ENCODE data around the gene DCXR. TPM values are rescaled to one million over a fixed set of nuclear protein-coding genes. Genes with fewer than 3 reads are reported as not detected.

The DCXR gene
- total RNA-seq, 1 experiment from 2014 or later: 306 TPM

DNA sequence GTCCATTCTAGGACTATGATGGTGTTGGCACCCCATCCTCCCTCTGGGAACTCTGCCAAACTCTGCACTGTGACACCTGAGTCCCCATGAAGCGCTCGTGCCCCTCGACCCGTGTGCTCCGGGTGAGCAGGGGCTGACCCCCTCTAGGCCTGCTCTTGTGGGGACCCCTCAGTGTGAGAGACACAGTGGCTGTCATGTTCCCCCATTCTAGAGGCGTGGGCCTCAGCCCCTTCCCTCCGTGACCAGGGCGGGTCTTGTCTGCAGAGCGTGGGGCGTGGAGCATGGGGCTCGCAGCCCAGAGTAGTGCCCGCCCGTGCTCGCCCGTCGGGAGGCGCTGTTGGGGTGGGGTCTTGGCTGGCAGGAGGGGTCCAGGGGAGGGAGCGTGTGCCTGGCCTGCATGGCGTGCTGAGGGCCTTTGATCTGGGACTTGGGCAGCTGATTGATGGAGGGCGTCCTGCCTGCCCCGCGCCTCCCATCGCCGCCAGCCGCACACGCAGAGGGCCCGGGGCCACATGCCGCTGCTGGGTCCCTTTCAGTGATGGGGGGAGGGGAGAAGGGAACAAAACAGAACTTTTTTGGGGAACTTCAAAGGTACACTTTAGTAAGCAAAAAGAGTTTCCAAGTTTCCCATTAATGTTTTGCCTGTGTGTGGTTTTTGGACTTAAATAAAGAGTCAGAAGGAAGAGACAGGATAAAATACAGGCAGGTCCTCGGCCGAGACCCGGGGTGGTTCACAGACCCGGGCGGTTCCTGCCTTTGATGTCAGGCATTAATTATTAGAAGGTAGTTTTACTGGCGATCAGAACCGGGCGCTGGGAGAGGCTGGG, 37.3 kb downstream of the DCXR start (continued):
- no peak for TF ChIP-seq CBX3 (IDR thresholded peaks at IDR 0.05; ENCODE audit: low read depth)

DNA sequence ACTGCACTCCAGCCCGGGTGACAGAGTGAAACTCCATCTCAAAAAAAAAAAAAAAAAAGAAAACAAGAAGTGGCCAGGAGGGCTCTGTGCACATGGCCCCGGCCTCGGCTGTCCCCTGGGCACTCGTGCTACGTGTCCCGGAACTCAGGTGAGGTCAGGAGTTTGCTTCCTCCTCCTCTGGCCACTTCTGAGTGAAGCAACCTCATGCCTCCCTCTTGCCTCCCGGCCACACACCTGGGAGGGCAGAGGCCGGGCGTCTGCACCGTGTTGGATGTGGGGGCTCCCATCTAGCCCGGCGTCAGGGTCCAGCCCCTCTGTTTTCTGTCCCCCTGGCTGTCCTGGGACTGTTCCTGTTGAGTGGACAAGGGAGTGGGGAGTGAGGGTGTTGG, 37.9 kb downstream of the DCXR start:
- RAD21 ChIA-PET (ENCODE audit: low non-redundant PET in 1 of 2, low total read pairs in 2 of 2, uncharacterized antibody in 2 of 2, unreplicated experiment in 2 of 2): interaction anchor here in 1 of 2 experiments (0.7 kb wide), 1 partner anchor 20 kb away, joined by 3 read pairs; no protein-coding TSS in a partner anchor
- Histone ChIP-seq H3K36me3 (ENCODE audit: control insufficient read depth in 1 of 2, insufficient read depth in 2 of 2, low read length in 2 of 2) (no peaks in the 10 kb centered on the region; a peak in 1 of 4 replicates), H3K27me3 (ENCODE audit: insufficient read depth, low read length) (no peaks in the 10 kb centered on the region), H2AFZ (ENCODE audit: low read depth, low read length, poor library complexity, severe bottlenecking) (no peak overlapping the region), H3K9ac (ENCODE audit: low read length) (no peak overlapping the region), H3K4me3 (replicated peaks in 1 of 2; ENCODE audit: low read depth in 1 of 2, low read length in 2 of 2) (no peak overlapping the region), H3K4me1 (ENCODE audit: control insufficient read depth in 1 of 2, insufficient read depth in 2 of 2, low read length in 2 of 2) (peaks cover 39 to 49% of the 10 kb centered on the region in 2 experiments), H3K9me3 (ENCODE audit: control insufficient read depth in 1 of 2, insufficient read depth in 1 of 2, low read depth in 1 of 2, low read length in 2 of 2) (no peaks in the 10 kb centered on the region), H3K9me2 (ENCODE audit: insufficient read depth) (no peaks in the 10 kb centered on the region), H3K27ac (ENCODE audit: low read depth, low read length) (no peak overlapping the region), H4K20me1 (ENCODE audit: insufficient read depth) (no peaks in the 10 kb centered on the region), H3K79me2 (ENCODE audit: insufficient read depth, low read length) (no peaks in the 10 kb centered on the region), H3K4me2 (ENCODE audit: low read length) (no peak overlapping the region)
- POLR2A ChIA-PET: no interaction called here
- DNase-seq (ENCODE audit: low read depth, low spot score) (no peak), ATAC-seq (no peak)
- CTCF ChIA-PET: no interaction called here
- intact Hi-C loops (cut with micrococcal nuclease): no loop called here
- TF ChIP-seq TCF7L2 (IDR thresholded peaks at IDR 0.05; ENCODE audit: borderline replicate concordance, extremely low read depth, insufficient read depth, insufficient read length): no peak
- TF ChIP-seq RAD21 (IDR thresholded peaks at IDR 0.05; ENCODE audit: low read depth): no peak
- no peak for TF ChIP-seq YY1 (IDR thresholded peaks at IDR 0.05; ENCODE audit: extremely low read depth, insufficient replicate concordance, low read depth, low read length)
- TF ChIP-seq, protein P1, sequence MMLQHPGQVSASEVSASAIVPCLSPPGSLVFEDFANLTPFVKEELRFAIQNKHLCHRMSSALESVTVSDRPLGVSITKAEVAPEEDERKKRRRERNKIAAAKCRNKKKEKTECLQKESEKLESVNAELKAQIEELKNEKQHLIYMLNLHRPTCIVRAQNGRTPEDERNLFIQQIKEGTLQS (IDR thresholded peaks at IDR 0.05): no peak
- no peak for TF ChIP-seq SRF (IDR thresholded peaks at IDR 0.05; ENCODE audit: low read depth)
- BruUV-seq (replicated peaks): no TSS peak
